Panc1 (cell line): Measurements from ENCODE around the gene XXYLT1. TPM values are rescaled to one million over a fixed set of nuclear protein-coding genes. Genes with fewer than 3 reads are reported as not detected.

Experiments
- ATAC-seq: fragments of 200-7000 bp; cut with Tn5 transposase; 2 replicates; pipeline ENCODE4 v1.9.1; 2020; ENCODE audit warnings: mild to moderate bottlenecking, moderate library complexity
- BruUV-seq: library from RNA; stranded (reverse); fragments of 400-500 nt; replicated peaks from 2 replicates; lab custom pipeline; 2021; lab: Mats Ljungman, UMichigan
- CTCF ChIA-PET: fragments of 300-600 bp; sonication (Branson Sonifier 250); formaldehyde crosslinking; loops from one replicate; lab custom pipeline; 2022; ENCODE audit warnings: antibody characterized with exemption; lab: Charles Lee
- POLR2A ChIA-PET: fragments of 300-600 bp; sonication (Branson Sonifier 250); formaldehyde crosslinking; loops from one replicate; lab custom pipeline; 2022; ENCODE audit warnings: antibody characterized with exemption; lab: Charles Lee
- DNase-seq: peaks from one replicate; pipeline ENCODE4 v3.0.0-alpha.2; 2010; ENCODE audit warnings: low read depth, low spot score
- H3K27ac ChIP-seq: 2 replicates; pipeline ENCODE4 v1.5.1; 2011; ENCODE audit warnings: mild to moderate bottlenecking, low read length, inconsistent platforms
- H3K27me3 ChIP-seq: fragments of 200-500 bp; sonication (Bioruptor generic); 2 replicates; pipeline ENCODE4 v1.6.0; 2014; ENCODE audit warnings: low read length, inconsistent platforms; ENCODE audit not compliant: control insufficient read depth, insufficient read depth
- H3K36me3 ChIP-seq: fragments of 200-500 bp; sonication (Bioruptor generic); 2 replicates; pipeline ENCODE4 v1.5.1; 2014; ENCODE audit warnings: inconsistent platforms, mild to moderate bottlenecking, low read length, moderate library complexity; ENCODE audit not compliant: control insufficient read depth, insufficient read depth
- H3K4me1 ChIP-seq: 2 replicates; pipeline ENCODE4 v1.5.1; 2011; ENCODE audit warnings: inconsistent platforms, mild to moderate bottlenecking, low read length, moderate library complexity; ENCODE audit not compliant: control insufficient read depth, insufficient read depth
- H3K4me3 ChIP-seq, 2 experiments: 2 replicates each; pipeline ENCODE4 v1.5.1; 2011 to 2012; ENCODE audit warnings: low read depth in 2 of 2, low read length in 2 of 2, mild to moderate bottlenecking in 2 of 2, inconsistent platforms in 1 of 2, moderate library complexity in 1 of 2
- H3K9me3 ChIP-seq: fragments of 200-500 bp; sonication (Bioruptor generic); 2 replicates; pipeline ENCODE4 v1.5.1; 2014; ENCODE audit warnings: low read depth, mild to moderate bottlenecking, inconsistent platforms, low read length, moderate library complexity; ENCODE audit not compliant: control insufficient read depth, insufficient read depth
- POLR2AphosphoS5 ChIP-seq: IDR thresholded peaks from 2 replicates; pipeline ENCODE4 v1.6.1; 2012; ENCODE audit warnings: mild to moderate bottlenecking, low read depth, low read length, moderate library complexity
- REST ChIP-seq, 2 experiments: IDR thresholded peaks; 2 replicates each; pipeline ENCODE4 v1.6.1; 2011 to 2012; ENCODE audit warnings: low read depth in 2 of 2, control low read depth in 1 of 2, low read length in 1 of 2, mild to moderate bottlenecking in 1 of 2, moderate library complexity in 1 of 2; ENCODE audit not compliant: insufficient read depth in 1 of 2
- SIN3A ChIP-seq: IDR thresholded peaks from 2 replicates; pipeline ENCODE4 v1.6.1; 2012; ENCODE audit warnings: low read depth, mild to moderate bottlenecking, low read length, moderate library complexity, borderline replicate concordance; ENCODE audit not compliant: insufficient read depth
- TCF7L2 ChIP-seq: IDR thresholded peaks from 2 replicates; pipeline ENCODE4 v1.6.1; 2011; ENCODE audit warnings: mild to moderate bottlenecking, low read depth, low read length, inconsistent platforms
- in situ Hi-C: cut with HindIII; loops from 2 replicates; pipeline ENCODE4 v1.10.0; 2016; ENCODE audit warnings: low sequenced_read_pairs, low pct_unique_long_range_greater_than_20kb
- intact Hi-C: fragments of 100-400 bp; cut with micrococcal nuclease; formaldehyde crosslinking; loops from one replicate; pipeline ENCODE4 v1.10.0; 2022; ENCODE audit not compliant: unreplicated experiment
- total RNA-seq: library from RNA; stranded (reverse); gene quantifications from one replicate; pipeline ENCODE4 v1.2.1, GENCODE V29; 2021; ENCODE audit not compliant: unreplicated experiment
- TF ChIP-seq, protein P1 (sequence below): fragments of 450-650 bp; IDR thresholded peaks from 2 replicates; pipeline ENCODE4 v1.5.1; 2017; ENCODE audit warnings: mild to moderate bottlenecking

The XXYLT1 gene
- total RNA-seq, 1 experiment from 2014 or later = 26.0 TPM

GRCh38 chr3:195312714-195313113 is 41.8 kb upstream of the XXYLT1 start:
- H3K4me1 ChIP-seq = no peaks in the 10 kb centered on the region
- BruUV-seq = no TSS peak
- CTCF ChIA-PET = no interaction called here
- in situ Hi-C loops (no loop called here), intact Hi-C loops (no loop called here)
- H3K9me3 ChIP-seq = no peaks in the 10 kb centered on the region
- DNase-seq (no peak), ATAC-seq (no peak)
- H3K27ac ChIP-seq = no peak overlapping the region
- TF ChIP-seq POLR2AphosphoS5 = no peak
- TF ChIP-seq REST (IDR thresholded peaks at IDR 0.05; ENCODE audit: insufficient read depth in 1 of 2, low read depth in 2 of 2, low read length in 1 of 2) = no peak
- TF ChIP-seq, protein P1, sequence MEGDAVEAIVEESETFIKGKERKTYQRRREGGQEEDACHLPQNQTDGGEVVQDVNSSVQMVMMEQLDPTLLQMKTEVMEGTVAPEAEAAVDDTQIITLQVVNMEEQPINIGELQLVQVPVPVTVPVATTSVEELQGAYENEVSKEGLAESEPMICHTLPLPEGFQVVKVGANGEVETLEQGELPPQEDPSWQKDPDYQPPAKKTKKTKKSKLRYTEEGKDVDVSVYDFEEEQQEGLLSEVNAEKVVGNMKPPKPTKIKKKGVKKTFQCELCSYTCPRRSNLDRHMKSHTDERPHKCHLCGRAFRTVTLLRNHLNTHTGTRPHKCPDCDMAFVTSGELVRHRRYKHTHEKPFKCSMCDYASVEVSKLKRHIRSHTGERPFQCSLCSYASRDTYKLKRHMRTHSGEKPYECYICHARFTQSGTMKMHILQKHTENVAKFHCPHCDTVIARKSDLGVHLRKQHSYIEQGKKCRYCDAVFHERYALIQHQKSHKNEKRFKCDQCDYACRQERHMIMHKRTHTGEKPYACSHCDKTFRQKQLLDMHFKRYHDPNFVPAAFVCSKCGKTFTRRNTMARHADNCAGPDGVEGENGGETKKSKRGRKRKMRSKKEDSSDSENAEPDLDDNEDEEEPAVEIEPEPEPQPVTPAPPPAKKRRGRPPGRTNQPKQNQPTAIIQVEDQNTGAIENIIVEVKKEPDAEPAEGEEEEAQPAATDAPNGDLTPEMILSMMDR = no peak
- no peak for TF ChIP-seq TCF7L2
- TF ChIP-seq SIN3A = no peak
- no peaks in the 10 kb centered on the region for H3K27me3 ChIP-seq
- POLR2A ChIA-PET = no interaction called here
- H3K36me3 ChIP-seq = 0 out of 2 replicates have a peak, but pooled peaks cover 2% of the 10 kb centered on the region
- H3K4me3 ChIP-seq = no peak overlapping the region

DNA sequence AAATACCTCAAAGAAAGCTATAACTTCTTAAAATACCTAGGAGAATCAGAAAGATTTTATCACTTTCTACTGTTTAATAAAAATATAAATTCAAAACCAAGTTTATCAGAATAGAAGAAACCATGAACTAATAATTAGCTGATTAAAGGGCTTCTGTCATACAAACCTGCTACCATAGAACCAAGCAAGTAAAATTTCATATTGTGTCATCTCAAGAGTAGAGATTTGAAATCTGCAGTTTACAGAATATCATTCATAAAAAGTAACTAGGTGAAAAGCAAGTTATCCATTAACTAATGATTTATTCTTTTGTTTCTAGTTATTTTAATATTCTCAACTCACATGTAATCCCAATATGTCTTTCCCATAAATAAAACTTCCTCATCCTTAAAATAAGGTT is 36.8 kb upstream of the XXYLT1 start:
- Histone ChIP-seq H3K9me3 (no peaks in the 10 kb centered on the region), H3K36me3 (peaks cover 4% of the 10 kb centered on the region; the same call in 1 of the 2 replicates), H3K27ac (no peak overlapping the region), H3K27me3 (no peaks in the 10 kb centered on the region), H3K4me3 (no peak overlapping the region), H3K4me1 (no peaks in the 10 kb centered on the region)
- ChIA-PET CTCF (interaction anchor here (0.5 to 1.0 kb wide), 2 partner anchors 24 to 36 kb away, joined by 4 read pairs; partner anchors contain the start of gene XXYLT1), POLR2A (no interaction called here)
- no peak for TF ChIP-seq SIN3A
- TF ChIP-seq POLR2AphosphoS5 = no peak
- TF ChIP-seq, protein P1 = no peak
- TF ChIP-seq TCF7L2 = no peak
- TF ChIP-seq REST (IDR thresholded peaks at IDR 0.05; ENCODE audit: insufficient read depth in 1 of 2, low read depth in 2 of 2, low read length in 1 of 2) = no peak
- in situ Hi-C loops = no loop called here
- DNase-seq (no peak), ATAC-seq (no peak)
- no TSS peak for BruUV-seq
- intact Hi-C loops = no loop called here
